RWPE1 (cell line): Measurements from ENCODE around the gene GRIN2A.

Source experiments
- CTCF ChIA-PET: fragments of 350-600 bp; sonication (Branson Sonifier 250); formaldehyde crosslinking; extraction: SDS; loops from one replicate; lab custom pipeline; 2021; lab: Yijun Ruan, JAX
- POLR2A ChIA-PET: fragments of 400-600 bp; formaldehyde crosslinking; extraction: SDS; loops from one replicate; lab custom pipeline; 2020; ENCODE audit warnings: antibody characterized with exemption; ENCODE audit not compliant: low non-redundant PET; lab: Yijun Ruan, JAX
- DNase-seq: peaks from one replicate; pipeline ENCODE4 v3.0.0; 2012; ENCODE audit warnings: low spot score
- H3K27ac ChIP-seq: fragments of 450-650 bp; 2 replicates; pipeline ENCODE4 v1.5.1; 2017
- CTCF ChIP-seq: fragments of 450-650 bp; conservative IDR thresholded peaks from 2 replicates; pipeline ENCODE4 v1.5.1; 2017; ENCODE audit warnings: low read depth, mild to moderate bottlenecking

Gene GRIN2A

GRCh38 chr16:9800186-9800738 is 382.0 kb downstream of the GRIN2A start:
- no peak overlapping the region for H3K27ac ChIP-seq
- no peak for TF ChIP-seq CTCF
- no peak for DNase-seq
- CTCF ChIA-PET, result no interaction called here
- POLR2A ChIA-PET, result no interaction called here

- ChIA-PET POLR2A (no interaction called here), CTCF (interaction anchor here (0.7 kb wide), 1 partner anchor 1975 kb away, joined by 3 read pairs; no protein-coding TSS in a partner anchor)
- TF ChIP-seq CTCF, result no peak
- no peak for DNase-seq
- H3K27ac ChIP-seq, result no peak overlapping the region
Observed at GRCh38 chr16:9798952-9799580, 383.2 kb downstream of the GRIN2A start.

- no peak for TF ChIP-seq CTCF
- CTCF ChIA-PET, result interaction anchor here (0.7 to 0.8 kb wide), 2 partner anchors 1094 to 1974 kb away, joined by 3 read pairs; no protein-coding TSS in a partner anchor
- H3K27ac ChIP-seq, result no peak overlapping the region
- no peak for DNase-seq
- POLR2A ChIA-PET, result no interaction called here
Observed at GRCh38 chr16:9798474-9798873, 383.8 kb downstream of the GRIN2A start.

GRCh38 chr16:9797306-9797705 is 384.9 kb downstream of the GRIN2A start:
- ChIA-PET CTCF (no interaction called here), POLR2A (no interaction called here)
- no peak for TF ChIP-seq CTCF
- H3K27ac ChIP-seq, result no peak overlapping the region
- DNase-seq, result no peak

GRCh38 chr16:9793623-9794022 is 388.6 kb downstream of the GRIN2A start:
- ChIA-PET CTCF (no interaction called here), POLR2A (no interaction called here)
- no peak for DNase-seq
- no peak overlapping the region for H3K27ac ChIP-seq
- TF ChIP-seq CTCF, result no peak

- no peak for DNase-seq
- ChIA-PET CTCF (no interaction called here), POLR2A (no interaction called here)
- no peak overlapping the region for H3K27ac ChIP-seq
- TF ChIP-seq CTCF, result no peak
Observed at GRCh38 chr16:9791556-9791955, 390.7 kb downstream of the GRIN2A start.
